GM12892 (cell line): Measurements from ENCODE around the gene SMPX.

Source experiments
- POLR2A ChIP-seq: IDR thresholded peaks from 2 replicates; pipeline ENCODE4 v1.6.1; 2011; ENCODE audit warnings: low read depth, low read length, control low read depth
- POLR2AphosphoS5 ChIP-seq: IDR thresholded peaks from 2 replicates; pipeline ENCODE4 v1.6.1; 2011; ENCODE audit warnings: low read depth, low read length, control low read depth

- TF ChIP-seq POLR2AphosphoS5 (no peak), POLR2A (no peak)
Observed at GRCh38 chrX:21723814-21724213, 34.1 kb downstream of the SMPX start.
